Nasal cavity respiratory epithelium epithelial cell of viscerocranial mucosa (primary cell): Measurements from ENCODE around the gene TIGD1. TPM values are rescaled to one million over a fixed set of nuclear protein-coding genes. Genes with fewer than 3 reads are reported as not detected.

ENCODE experiments used
- total RNA-seq: library from RNA; depleted of rRNA; stranded (reverse); fragments of >200 nt; gene quantifications from 2 replicates; pipeline ENCODE4 v1.2.3, GENCODE V29; 2014

TIGD1 gene
- total RNA-seq: 1.0 and 2.8 TPM in 2 replicates

GRCh38 chr2:232550354-232551249, at the start of gene TIGD1, which contains the start of gene EIF4E2:
TSS of gene TIGD1 (minus strand) at chr2:232550557. CDS start at chr2:232549882, 675 bp downstream.
TSS of gene EIF4E2 (plus strand) at chr2:232550689. CDS start at chr2:232550725, 36 bp downstream.

GRCh38 chr2:232539298-232540231, 10.8 kb downstream of the TIGD1 start, which contains the start of gene CHRNG:
TSS of gene CHRNG (plus strand) at chr2:232539692. CDS start at chr2:232539748, 56 bp downstream.

GRCh38 chr2:232525791-232526371, 24.5 kb downstream of the TIGD1 start, which contains the start of gene CHRND:
TSS of gene CHRND (plus strand) at chr2:232526160. CDS start at chr2:232526216, 56 bp downstream.

GRCh38 chr2:232519581-232520438, 30.5 kb downstream of the TIGD1 start, which contains the start of gene PRSS56:
TSS of gene PRSS56 (plus strand) at chr2:232520388. CDS start at chr2:232520599, 211 bp downstream.

Other genes starting within 250 kb of the TIGD1 start
- gene ALPP, start 171.8 kb downstream of the TIGD1 start, total RNA-seq: under 0.01 TPM in 1 of 2 replicates, not detected in the other
- not detected in 2 replicates for gene ALPG, start 143.7 kb downstream of the TIGD1 start, total RNA-seq
- not detected in 2 replicates for gene ALPI, start 94.4 kb downstream of the TIGD1 start, total RNA-seq
- gene ECEL1, start 62.7 kb downstream of the TIGD1 start, total RNA-seq: not detected in 2 replicates
- not detected in 2 replicates for gene PRSS56, start 30.2 kb downstream of the TIGD1 start, total RNA-seq
- not detected in 2 replicates for gene CHRND, start 24.4 kb downstream of the TIGD1 start, total RNA-seq
- gene CHRNG, start 10.9 kb downstream of the TIGD1 start, total RNA-seq: not detected in 2 replicates
- 60.2 and 68.7 TPM in 2 replicates for gene EIF4E2, start 132 bp upstream of the TIGD1 start, total RNA-seq
- 0.07 TPM in 1 of 2 replicates, not detected in the other for gene EFHD1, start 83.0 kb upstream of the TIGD1 start, total RNA-seq
- 56.0 and 63.4 TPM in 2 replicates for gene GIGYF2, start 146.8 kb upstream of the TIGD1 start, total RNA-seq
- gene KCNJ13, start 226.0 kb upstream of the TIGD1 start, total RNA-seq: not detected in 2 replicates